ENCODE measurements around the gene CENPF. TPM values are rescaled to one million over a fixed set of nuclear protein-coding genes. Genes with fewer than 3 reads are reported as not detected.

The CENPF gene
- polyA plus RNA-seq, 1 donor: 30.3 TPM

DNA sequence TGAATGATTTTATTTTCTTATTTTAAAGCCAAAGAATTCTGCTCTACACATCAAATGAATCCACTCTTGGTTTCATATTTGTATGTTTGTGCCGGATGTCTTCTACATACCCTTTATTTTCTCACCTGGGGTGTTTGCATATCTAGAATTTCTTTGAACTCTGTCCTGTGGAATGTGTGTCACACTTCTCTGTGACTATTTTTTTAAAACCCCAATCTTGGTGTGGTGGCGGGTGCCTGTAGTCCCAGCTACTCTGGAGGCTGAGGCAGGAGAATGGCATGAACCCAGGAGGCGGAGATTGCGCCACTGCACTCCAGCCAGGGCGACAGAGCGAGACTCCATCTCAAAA lies 35.4 kb downstream of the CENPF start:
- Histone ChIP-seq H3K4me1 (ENCODE audit: control insufficient read depth, insufficient read depth, low read length) (no peaks in the 10 kb centered on the region), H3K27ac (ENCODE audit: low read length) (no peak overlapping the region), H3K9me3 (ENCODE audit: control insufficient read depth, low read depth, low read length) (no peaks in the 10 kb centered on the region), H3K4me3 (ENCODE audit: low read length) (no peak overlapping the region), H3K27me3 (ENCODE audit: control insufficient read depth, insufficient read depth, low read length) (no peaks in the 10 kb centered on the region), H3K36me3 (ENCODE audit: control insufficient read depth, insufficient read depth, low read length) (peaks cover 26% of the 10 kb centered on the region)
- DNase-seq: no peak
- WGBS (ENCODE audit: insufficient coverage, low lambda C conversion rate): 100% methylated on average over 5 of the region's 6 CpGs

GRCh38 chr1:214638997-214639396 lies 36.0 kb downstream of the CENPF start:
- H3K36me3 ChIP-seq (ENCODE audit: control insufficient read depth, insufficient read depth, low read length): peaks cover 21% of the 10 kb centered on the region
- no peak for DNase-seq
- H3K4me1 ChIP-seq (ENCODE audit: control insufficient read depth, insufficient read depth, low read length): no peaks in the 10 kb centered on the region
- no peaks in the 10 kb centered on the region for H3K9me3 ChIP-seq (ENCODE audit: control insufficient read depth, low read depth, low read length)
- no peak overlapping the region for H3K27ac ChIP-seq (ENCODE audit: low read length)
- no CpG with 5 or more reads among the region's 3 CpGs for WGBS (ENCODE audit: insufficient coverage, low lambda C conversion rate)
- H3K4me3 ChIP-seq (ENCODE audit: low read length): no peak overlapping the region
- no peaks in the 10 kb centered on the region for H3K27me3 ChIP-seq (ENCODE audit: control insufficient read depth, insufficient read depth, low read length)

GRCh38 chr1:214640431-214641213 lies 37.6 kb downstream of the CENPF start:
- H3K27me3 ChIP-seq (ENCODE audit: control insufficient read depth, insufficient read depth, low read length): no peaks in the 10 kb centered on the region
- H3K9me3 ChIP-seq (ENCODE audit: control insufficient read depth, low read depth, low read length): no peaks in the 10 kb centered on the region
- no peaks in the 10 kb centered on the region for H3K4me1 ChIP-seq (ENCODE audit: control insufficient read depth, insufficient read depth, low read length)
- no peak overlapping the region for H3K4me3 ChIP-seq (ENCODE audit: low read length)
- peaks cover 18% of the 10 kb centered on the region for H3K36me3 ChIP-seq (ENCODE audit: control insufficient read depth, insufficient read depth, low read length)
- DNase-seq: no peak
- H3K27ac ChIP-seq (ENCODE audit: low read length): no peak overlapping the region
- WGBS (ENCODE audit: insufficient coverage, low lambda C conversion rate): 88% methylated on average over 4 of the region's 6 CpGs

DNA sequence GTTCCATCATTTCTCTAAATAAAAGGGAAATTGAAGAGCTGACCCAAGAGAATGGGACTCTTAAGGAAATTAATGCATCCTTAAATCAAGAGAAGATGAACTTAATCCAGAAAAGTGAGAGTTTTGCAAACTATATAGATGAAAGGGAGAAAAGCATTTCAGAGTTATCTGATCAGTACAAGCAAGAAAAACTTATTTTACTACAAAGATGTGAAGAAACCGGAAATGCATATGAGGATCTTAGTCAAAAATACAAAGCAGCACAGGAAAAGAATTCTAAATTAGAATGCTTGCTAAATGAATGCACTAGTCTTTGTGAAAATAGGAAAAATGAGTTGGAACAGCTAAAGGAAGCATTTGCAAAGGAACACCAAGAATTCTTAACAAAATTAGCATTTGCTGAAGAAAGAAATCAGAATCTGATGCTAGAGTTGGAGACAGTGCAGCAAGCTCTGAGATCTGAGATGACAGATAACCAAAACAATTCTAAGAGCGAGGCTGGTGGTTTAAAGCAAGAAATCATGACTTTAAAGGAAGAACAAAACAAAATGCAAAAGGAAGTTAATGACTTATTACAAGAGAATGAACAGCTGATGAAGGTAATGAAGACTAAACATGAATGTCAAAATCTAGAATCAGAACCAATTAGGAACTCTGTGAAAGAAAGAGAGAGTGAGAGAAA lies 38.4 kb downstream of the CENPF start:
- DNase-seq: no peak
- H3K4me1 ChIP-seq (ENCODE audit: control insufficient read depth, insufficient read depth, low read length): no peaks in the 10 kb centered on the region
- WGBS (ENCODE audit: insufficient coverage, low lambda C conversion rate): 93% methylated on average over 2 of the region's 2 CpGs
- no peaks in the 10 kb centered on the region for H3K27me3 ChIP-seq (ENCODE audit: control insufficient read depth, insufficient read depth, low read length)
- no peak overlapping the region for H3K4me3 ChIP-seq (ENCODE audit: low read length)
- H3K9me3 ChIP-seq (ENCODE audit: control insufficient read depth, low read depth, low read length): no peaks in the 10 kb centered on the region
- H3K27ac ChIP-seq (ENCODE audit: low read length): no peak overlapping the region
- H3K36me3 ChIP-seq (ENCODE audit: control insufficient read depth, insufficient read depth, low read length): peaks cover 25% of the 10 kb centered on the region

DNA sequence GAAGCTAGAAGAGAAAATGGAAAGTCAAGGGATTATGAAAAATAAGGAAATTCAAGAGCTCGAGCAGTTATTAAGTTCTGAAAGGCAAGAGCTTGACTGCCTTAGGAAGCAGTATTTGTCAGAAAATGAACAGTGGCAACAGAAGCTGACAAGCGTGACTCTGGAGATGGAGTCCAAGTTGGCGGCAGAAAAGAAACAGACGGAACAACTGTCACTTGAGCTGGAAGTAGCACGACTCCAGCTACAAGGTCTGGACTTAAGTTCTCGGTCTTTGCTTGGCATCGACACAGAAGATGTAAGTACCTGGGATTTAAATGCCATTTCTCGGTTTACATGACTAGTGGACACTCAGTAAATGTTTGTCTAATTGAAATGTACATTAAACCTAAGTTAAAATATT lies 40.0 kb downstream of the CENPF start:
- no peaks in the 10 kb centered on the region for H3K27me3 ChIP-seq (ENCODE audit: control insufficient read depth, insufficient read depth, low read length)
- H3K27ac ChIP-seq (ENCODE audit: low read length): no peak overlapping the region
- H3K4me1 ChIP-seq (ENCODE audit: control insufficient read depth, insufficient read depth, low read length): no peaks in the 10 kb centered on the region
- no peak overlapping the region for H3K4me3 ChIP-seq (ENCODE audit: low read length)
- no peaks in the 10 kb centered on the region for H3K9me3 ChIP-seq (ENCODE audit: control insufficient read depth, low read depth, low read length)
- WGBS (ENCODE audit: insufficient coverage, low lambda C conversion rate): 100% methylated on average over 2 of the region's 8 CpGs
- peaks cover 29% of the 10 kb centered on the region for H3K36me3 ChIP-seq (ENCODE audit: control insufficient read depth, insufficient read depth, low read length)
- DNase-seq: no peak

- H3K4me3 ChIP-seq (ENCODE audit: low read length): no peak overlapping the region
- H3K4me1 ChIP-seq (ENCODE audit: control insufficient read depth, insufficient read depth, low read length): no peaks in the 10 kb centered on the region
- H3K27ac ChIP-seq (ENCODE audit: low read length): no peak overlapping the region
- 100% methylated on average over 5 of the region's 10 CpGs for WGBS (ENCODE audit: insufficient coverage, low lambda C conversion rate)
- DNase-seq: no peak
- no peaks in the 10 kb centered on the region for H3K27me3 ChIP-seq (ENCODE audit: control insufficient read depth, insufficient read depth, low read length)
- peaks cover 26% of the 10 kb centered on the region for H3K36me3 ChIP-seq (ENCODE audit: control insufficient read depth, insufficient read depth, low read length)
- no peaks in the 10 kb centered on the region for H3K9me3 ChIP-seq (ENCODE audit: control insufficient read depth, low read depth, low read length)
These were observed 42.7 kb downstream of the CENPF start for GRCh38 chr1:214645712-214646111.

DNA sequence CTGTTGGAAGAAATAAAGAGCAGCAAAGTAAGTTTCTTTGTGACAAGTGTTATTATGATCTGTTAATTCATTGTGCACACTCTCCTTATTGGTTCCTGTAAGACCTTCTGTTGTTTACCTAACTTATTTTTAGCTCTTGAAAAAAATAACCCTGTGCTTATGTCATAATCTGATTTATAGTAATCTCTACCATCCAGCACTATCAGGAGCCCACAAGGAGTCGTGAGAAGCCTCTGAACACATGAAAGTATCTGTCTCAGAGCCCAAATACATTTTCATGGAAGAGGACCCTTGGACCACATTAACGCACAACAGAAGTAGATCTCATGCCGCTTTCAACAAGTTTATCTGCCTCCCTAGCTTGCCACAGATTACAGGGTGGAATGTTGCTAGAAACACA lies 45.8 kb downstream of the CENPF start:
- Histone ChIP-seq H3K4me3 (ENCODE audit: low read length) (no peak overlapping the region), H3K4me1 (ENCODE audit: control insufficient read depth, insufficient read depth, low read length) (no peaks in the 10 kb centered on the region), H3K27ac (ENCODE audit: low read length) (no peak overlapping the region), H3K27me3 (ENCODE audit: control insufficient read depth, insufficient read depth, low read length) (no peaks in the 10 kb centered on the region), H3K36me3 (ENCODE audit: control insufficient read depth, insufficient read depth, low read length) (peaks cover 23% of the 10 kb centered on the region), H3K9me3 (ENCODE audit: control insufficient read depth, low read depth, low read length) (no peaks in the 10 kb centered on the region)
- WGBS (ENCODE audit: insufficient coverage, low lambda C conversion rate): no CpG with 5 or more reads among the region's 3 CpGs
- no peak for DNase-seq

- Histone ChIP-seq H3K9me3 (ENCODE audit: control insufficient read depth, low read depth, low read length) (no peaks in the 10 kb centered on the region), H3K4me3 (ENCODE audit: low read length) (no peak overlapping the region), H3K27me3 (ENCODE audit: control insufficient read depth, insufficient read depth, low read length) (no peaks in the 10 kb centered on the region), H3K36me3 (ENCODE audit: control insufficient read depth, insufficient read depth, low read length) (peaks cover 20% of the 10 kb centered on the region), H3K27ac (ENCODE audit: low read length) (no peak overlapping the region), H3K4me1 (ENCODE audit: control insufficient read depth, insufficient read depth, low read length) (no peaks in the 10 kb centered on the region)
- no CpG with 5 or more reads among the region's 2 CpGs for WGBS (ENCODE audit: insufficient coverage, low lambda C conversion rate)
- no peak for DNase-seq
These were observed 46.6 kb downstream of the CENPF start for GRCh38 chr1:214649607-214650006.

DNA sequence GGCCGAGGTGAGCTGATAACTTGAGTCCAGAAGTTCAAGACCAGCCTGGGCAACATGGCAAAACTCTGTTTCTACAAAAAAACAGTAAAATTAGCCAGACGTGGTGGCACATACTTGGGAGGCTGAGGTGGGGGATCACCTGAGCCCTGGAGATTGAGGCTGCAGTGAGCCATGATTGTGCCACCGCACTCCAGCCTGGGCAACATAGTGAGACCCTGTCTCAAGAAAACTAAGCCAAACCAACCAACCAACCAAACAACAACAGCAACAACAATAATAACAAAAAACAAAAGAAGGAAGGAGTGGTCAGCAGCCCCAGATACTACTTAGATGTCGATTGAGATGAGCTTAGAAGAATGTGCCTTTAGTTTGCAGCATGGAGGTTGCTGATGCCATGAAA lies 47.7 kb downstream of the CENPF start:
- H3K9me3 ChIP-seq (ENCODE audit: control insufficient read depth, low read depth, low read length): no peaks in the 10 kb centered on the region
- H3K36me3 ChIP-seq (ENCODE audit: control insufficient read depth, insufficient read depth, low read length): peaks cover 21% of the 10 kb centered on the region
- WGBS (ENCODE audit: insufficient coverage, low lambda C conversion rate): 100% methylated on average over 1 of the region's 4 CpGs
- H3K27me3 ChIP-seq (ENCODE audit: control insufficient read depth, insufficient read depth, low read length): no peaks in the 10 kb centered on the region
- no peak overlapping the region for H3K27ac ChIP-seq (ENCODE audit: low read length)
- no peaks in the 10 kb centered on the region for H3K4me1 ChIP-seq (ENCODE audit: control insufficient read depth, insufficient read depth, low read length)
- no peak overlapping the region for H3K4me3 ChIP-seq (ENCODE audit: low read length)
- DNase-seq: no peak

DNA sequence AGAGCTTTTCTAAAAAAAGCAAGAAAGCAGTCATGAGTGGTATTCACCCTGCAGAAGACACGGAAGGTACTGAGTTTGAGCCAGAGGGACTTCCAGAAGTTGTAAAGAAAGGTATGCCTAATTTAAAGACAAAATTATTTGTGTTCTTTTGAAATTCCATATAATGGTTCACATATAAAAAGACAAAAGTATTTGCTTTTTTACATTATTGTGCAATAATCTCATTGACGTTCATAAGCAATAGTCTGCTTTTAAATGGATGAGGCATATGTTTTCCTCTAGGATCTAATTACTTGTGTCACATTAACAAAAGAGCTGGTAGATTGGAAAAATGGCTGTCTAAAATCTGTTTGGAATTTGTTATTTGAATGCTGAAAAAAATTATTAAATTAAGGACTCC lies 54.3 kb downstream of the CENPF start:
- Histone ChIP-seq H3K4me3 (ENCODE audit: low read length) (no peak overlapping the region), H3K9me3 (ENCODE audit: control insufficient read depth, low read depth, low read length) (no peaks in the 10 kb centered on the region), H3K27ac (ENCODE audit: low read length) (no peak overlapping the region), H3K27me3 (ENCODE audit: control insufficient read depth, insufficient read depth, low read length) (no peaks in the 10 kb centered on the region), H3K36me3 (ENCODE audit: control insufficient read depth, insufficient read depth, low read length) (peaks cover 19% of the 10 kb centered on the region), H3K4me1 (ENCODE audit: control insufficient read depth, insufficient read depth, low read length) (no peaks in the 10 kb centered on the region)
- 100% methylated on average over 1 of the region's 2 CpGs for WGBS (ENCODE audit: insufficient coverage, low lambda C conversion rate)
- DNase-seq: no peak

GRCh38 chr1:214658175-214658574 lies 55.2 kb downstream of the CENPF start:
- Histone ChIP-seq H3K36me3 (ENCODE audit: control insufficient read depth, insufficient read depth, low read length) (peaks cover 17% of the 10 kb centered on the region), H3K4me1 (ENCODE audit: control insufficient read depth, insufficient read depth, low read length) (no peaks in the 10 kb centered on the region), H3K27ac (ENCODE audit: low read length) (no peak overlapping the region), H3K4me3 (ENCODE audit: low read length) (no peak overlapping the region), H3K27me3 (ENCODE audit: control insufficient read depth, insufficient read depth, low read length) (no peaks in the 10 kb centered on the region), H3K9me3 (ENCODE audit: control insufficient read depth, low read depth, low read length) (no peaks in the 10 kb centered on the region)
- WGBS (ENCODE audit: insufficient coverage, low lambda C conversion rate): 100% methylated on average over 1 of the region's 1 CpG
- no peak for DNase-seq
